HUES48 (cell line): ENCODE results near the gene TEKT3.

Experiments used
- H3K27ac ChIP-seq: one replicate; pipeline ENCODE4 v1.7.0; 2013; ENCODE audit warnings: low read depth, low read length, inconsistent platforms
- H3K27me3 ChIP-seq: 2 replicates; pipeline ENCODE4 v1.6.1; 2013; ENCODE audit warnings: mild to moderate bottlenecking, low read length; ENCODE audit not compliant: control insufficient read depth, insufficient read depth
- H3K36me3 ChIP-seq: 2 replicates; pipeline ENCODE4 v1.6.1; 2013; ENCODE audit warnings: low read length; ENCODE audit not compliant: control insufficient read depth, insufficient read depth
- H3K4me1 ChIP-seq: 2 replicates; pipeline ENCODE4 v1.6.1; 2013; ENCODE audit warnings: mild to moderate bottlenecking, low read length; ENCODE audit not compliant: control insufficient read depth, insufficient read depth
- H3K4me3 ChIP-seq: 2 replicates; pipeline ENCODE4 v1.5.1; 2013; ENCODE audit warnings: mild to moderate bottlenecking, low read depth, low read length
- H3K9ac ChIP-seq: 2 replicates; pipeline ENCODE4 v1.6.1; 2013; ENCODE audit warnings: mild to moderate bottlenecking, low read depth, low read length, moderate library complexity
- H3K9me3 ChIP-seq: 2 replicates; pipeline ENCODE4 v1.6.1; 2013; ENCODE audit warnings: low read length; ENCODE audit not compliant: control insufficient read depth, insufficient read depth

TEKT3 gene

GRCh38 chr17:15377200-15377599 is 35.8 kb upstream of the TEKT3 start:
- Histone ChIP-seq H3K36me3 (no peaks in the 10 kb centered on the region), H3K4me3 (no peak overlapping the region), H3K9me3 (no peaks in the 10 kb centered on the region), H3K4me1 (0 out of 2 replicates have a peak, but pooled peaks cover 4% of the 10 kb centered on the region), H3K27me3 (no peaks in the 10 kb centered on the region), H3K27ac (no peak overlapping the region), H3K9ac (no peak overlapping the region)

- H3K9me3 ChIP-seq = no peaks in the 10 kb centered on the region
- H3K4me3 ChIP-seq = no peak overlapping the region
- H3K4me1 ChIP-seq = peaks cover 4% of the 10 kb centered on the region; the same call in 1 of the 2 replicates
- H3K36me3 ChIP-seq = no peaks in the 10 kb centered on the region
- H3K27ac ChIP-seq = no peak overlapping the region
- no peak overlapping the region for H3K9ac ChIP-seq
- no peaks in the 10 kb centered on the region for H3K27me3 ChIP-seq
Measured at GRCh38 chr17:15371376-15372130, 30.2 kb upstream of the TEKT3 start.

- Histone ChIP-seq H3K4me1 (peaks cover 4% of the 10 kb centered on the region; the same call in 1 of the 2 replicates), H3K36me3 (no peaks in the 10 kb centered on the region), H3K4me3 (no peak overlapping the region), H3K27me3 (no peaks in the 10 kb centered on the region), H3K9ac (no peak overlapping the region), H3K27ac (no peak overlapping the region), H3K9me3 (no peaks in the 10 kb centered on the region)
Measured at GRCh38 chr17:15368600-15368999, 27.2 kb upstream of the TEKT3 start.

- Histone ChIP-seq H3K9ac (no peak overlapping the region), H3K9me3 (no peaks in the 10 kb centered on the region), H3K27ac (no peak overlapping the region), H3K27me3 (no peaks in the 10 kb centered on the region), H3K4me1 (peaks cover 4% of the 10 kb centered on the region; the same call in 1 of the 2 replicates), H3K36me3 (no peaks in the 10 kb centered on the region), H3K4me3 (no peak overlapping the region)
Measured at GRCh38 chr17:15366026-15366425, 24.6 kb upstream of the TEKT3 start.

GRCh38 chr17:15364615-15365014 is 23.2 kb upstream of the TEKT3 start:
- H3K27me3 ChIP-seq = no peaks in the 10 kb centered on the region
- H3K36me3 ChIP-seq = no peaks in the 10 kb centered on the region
- H3K9ac ChIP-seq = no peak overlapping the region
- no peaks in the 10 kb centered on the region for H3K4me1 ChIP-seq
- H3K4me3 ChIP-seq = no peak overlapping the region
- no peak overlapping the region for H3K27ac ChIP-seq
- H3K9me3 ChIP-seq = no peaks in the 10 kb centered on the region

- Histone ChIP-seq H3K9ac (no peak overlapping the region), H3K27me3 (no peaks in the 10 kb centered on the region), H3K9me3 (no peaks in the 10 kb centered on the region), H3K27ac (no peak overlapping the region), H3K4me3 (no peak overlapping the region), H3K36me3 (no peaks in the 10 kb centered on the region), H3K4me1 (no peaks in the 10 kb centered on the region)
Measured at GRCh38 chr17:15363702-15364101, 22.3 kb upstream of the TEKT3 start.

GRCh38 chr17:15361592-15361991 is 20.2 kb upstream of the TEKT3 start:
- Histone ChIP-seq H3K36me3 (no peaks in the 10 kb centered on the region), H3K27me3 (no peaks in the 10 kb centered on the region), H3K4me1 (no peaks in the 10 kb centered on the region), H3K9ac (no peak overlapping the region), H3K27ac (no peak overlapping the region), H3K9me3 (no peaks in the 10 kb centered on the region), H3K4me3 (no peak overlapping the region)

- Histone ChIP-seq H3K4me3 (no peak overlapping the region), H3K27me3 (no peaks in the 10 kb centered on the region), H3K36me3 (no peaks in the 10 kb centered on the region), H3K9me3 (no peaks in the 10 kb centered on the region), H3K27ac (no peak overlapping the region), H3K9ac (no peak overlapping the region), H3K4me1 (no peaks in the 10 kb centered on the region)
Measured at GRCh38 chr17:15361151-15361550, 19.8 kb upstream of the TEKT3 start.

GRCh38 chr17:15354256-15354655 is 12.9 kb upstream of the TEKT3 start:
- no peak overlapping the region for H3K27ac ChIP-seq
- H3K4me3 ChIP-seq = no peak overlapping the region
- no peak overlapping the region for H3K9ac ChIP-seq
- no peaks in the 10 kb centered on the region for H3K9me3 ChIP-seq
- no peaks in the 10 kb centered on the region for H3K36me3 ChIP-seq
- H3K4me1 ChIP-seq = no peaks in the 10 kb centered on the region
- H3K27me3 ChIP-seq = no peaks in the 10 kb centered on the region

GRCh38 chr17:15351925-15352324 is 10.5 kb upstream of the TEKT3 start:
- H3K9me3 ChIP-seq = no peaks in the 10 kb centered on the region
- no peaks in the 10 kb centered on the region; the same call in 1 of the 2 replicates for H3K27me3 ChIP-seq
- H3K36me3 ChIP-seq = no peaks in the 10 kb centered on the region
- H3K27ac ChIP-seq = no peak overlapping the region
- no peak overlapping the region for H3K4me3 ChIP-seq
- no peaks in the 10 kb centered on the region for H3K4me1 ChIP-seq
- H3K9ac ChIP-seq = no peak overlapping the region

- H3K36me3 ChIP-seq = no peaks in the 10 kb centered on the region
- H3K4me3 ChIP-seq = no peak overlapping the region
- no peaks in the 10 kb centered on the region for H3K9me3 ChIP-seq
- no peak overlapping the region for H3K27ac ChIP-seq
- H3K9ac ChIP-seq = no peak overlapping the region
- no peaks in the 10 kb centered on the region for H3K4me1 ChIP-seq
- H3K27me3 ChIP-seq = no peaks in the 10 kb centered on the region; the same call in 1 of the 2 replicates
Measured at GRCh38 chr17:15351478-15351840, 10.1 kb upstream of the TEKT3 start.
